Adrenal gland (tissue), 5 donors: Measurements from ENCODE around the gene PPP1R12A.
"Not testable (repeated sequence)": the region's sequence is repeated elsewhere in the genome, so short reads cannot be mapped to it uniquely, and the experiment has no call there.

Experiments used
- CTCF ChIP-seq, 6 experiments: fragments of 450-650 bp in 4 of 6; fragments of 200-600 bp in 2 of 6; sonication (generic) in 1 of 6; IDR thresholded peaks; 1 replicate in 5 of 6; 2 replicates in 1 of 6; pipeline versions ENCODE4 v1.5.1 to v1.8.0; 2016 to 2021; ENCODE audit warnings: antibody characterized with exemption in 6 of 6, mild to moderate bottlenecking in 2 of 6, moderate library complexity in 1 of 6
- POLR2A ChIP-seq, 2 donors: fragments of 450-650 bp; IDR thresholded peaks; one replicate each; pipeline ENCODE4 v1.6.1; 2017; ENCODE audit warnings: antibody characterized with exemption in 2 of 2, mild to moderate bottlenecking in 2 of 2, moderate library complexity in 1 of 2
- donor health status: DM: no; HTN: no; CAD: no.

- TF ChIP-seq CTCF, POLR2A (IDR thresholded peaks at IDR 0.05): not testable (repeated sequence)
These were observed 7.9 kb upstream of the PPP1R12A start for GRCh38 chr12:79942846-79943245.
